Neural cell (in vitro differentiated cells): Measurements from ENCODE around the gene UQCC2. TPM values are rescaled to one million over a fixed set of nuclear protein-coding genes. Genes with fewer than 3 reads are reported as not detected.

Experiments
- H2AFZ ChIP-seq: fragments of 200-600, 300-800 bp; sonication (generic), shearing (Covaris generic); 2 replicates; pipeline ENCODE4 v1.6.0; 2014; ENCODE audit warnings: low read depth, mild to moderate bottlenecking, antibody characterized with exemption, low read length, moderate library complexity
- H3F3A ChIP-seq: fragments of 200-600 bp; shearing (Covaris generic); 2 replicates; pipeline ENCODE4 v1.6.1; 2016; ENCODE audit warnings: mild to moderate bottlenecking, moderate library complexity, mixed read lengths, antibody characterized with exemption, low read length; ENCODE audit not compliant: insufficient read depth, poor library complexity, severe bottlenecking
- H3K27ac ChIP-seq: fragments of 200-600, 300-800 bp; sonication (generic), shearing (Covaris generic); 2 replicates; pipeline ENCODE4 v1.5.1; 2014; ENCODE audit warnings: mild to moderate bottlenecking, low read length, moderate library complexity
- H3K27me3 ChIP-seq: fragments of 300-800, 200-600 bp; sonication (generic), shearing (Covaris generic); 2 replicates; pipeline ENCODE4 v1.6.0; 2014; ENCODE audit warnings: mild to moderate bottlenecking, low read depth, low read length, moderate library complexity; ENCODE audit not compliant: insufficient read depth
- H3K36me3 ChIP-seq: fragments of 300-800, 200-600 bp; sonication (generic), shearing (Covaris generic); 2 replicates; pipeline ENCODE4 v1.5.1; 2014; ENCODE audit warnings: mild to moderate bottlenecking, antibody characterized with exemption, low read length, moderate library complexity; ENCODE audit not compliant: insufficient read depth
- H3K4me2 ChIP-seq: fragments of 300-800, 200-600 bp; sonication (generic), shearing (Covaris generic); 2 replicates; pipeline ENCODE4 v1.6.0; 2014; ENCODE audit warnings: mild to moderate bottlenecking, low read length
- H3K4me3 ChIP-seq: fragments of 300-800, 200-600 bp; sonication (generic), shearing (Covaris generic); 2 replicates; pipeline ENCODE4 v1.5.1; 2014; ENCODE audit warnings: mild to moderate bottlenecking, low read length, moderate library complexity
- H3K79me2 ChIP-seq: fragments of 200-600 bp; shearing (Covaris generic); replicated peaks from 2 replicates; pipeline ENCODE4 v1.6.0; 2014; ENCODE audit warnings: mild to moderate bottlenecking, low read length, moderate library complexity; ENCODE audit not compliant: insufficient read depth
- H3K9ac ChIP-seq: fragments of 300-800, 200-600 bp; sonication (generic), shearing (Covaris generic); 2 replicates; pipeline ENCODE4 v1.6.1; 2016; ENCODE audit warnings: mild to moderate bottlenecking, low read length, mixed read lengths
- H3K9me2 ChIP-seq: fragments of 200-600 bp; shearing (Covaris generic); 2 replicates; pipeline ENCODE4 v1.6.1; 2016; ENCODE audit warnings: mild to moderate bottlenecking, low read length, mixed read lengths; ENCODE audit not compliant: insufficient read depth
- H3K9me3 ChIP-seq: fragments of 200-600, 300-800 bp; sonication (generic), shearing (Covaris generic); 2 replicates; pipeline ENCODE4 v1.6.1; 2016; ENCODE audit warnings: mild to moderate bottlenecking, mixed run types, low read length, moderate library complexity, mixed read lengths
- H4K20me1 ChIP-seq: fragments of 200-600 bp; shearing (Covaris generic); 2 replicates; pipeline ENCODE4 v1.6.1; 2016; ENCODE audit warnings: mild to moderate bottlenecking, mixed run types; ENCODE audit not compliant: insufficient read depth
- EP300 ChIP-seq: fragments of 450-650 bp; conservative IDR thresholded peaks from 2 replicates; pipeline ENCODE4 v1.6.1; 2014; ENCODE audit warnings: antibody characterized with exemption, mild to moderate bottlenecking, moderate library complexity; ENCODE audit not compliant: poor library complexity, severe bottlenecking
- EZH2 ChIP-seq: fragments of 200-600, 300-800 bp; shearing (Covaris generic), sonication (generic); IDR thresholded peaks from 2 replicates; pipeline ENCODE4 v1.6.1; 2014; ENCODE audit warnings: antibody characterized with exemption, low read length, borderline replicate concordance, mild to moderate bottlenecking; ENCODE audit not compliant: insufficient read depth, poor library complexity, severe bottlenecking
- MXI1 ChIP-seq: fragments of 450-650 bp; conservative IDR thresholded peaks from 2 replicates; pipeline ENCODE4 v1.6.1; 2014; ENCODE audit warnings: antibody characterized with exemption, mild to moderate bottlenecking; ENCODE audit not compliant: poor library complexity, severe bottlenecking
- POLR2AphosphoS5 ChIP-seq: IDR thresholded peaks from 2 replicates; pipeline ENCODE4 v1.6.1; 2012
- RAD21 ChIP-seq: fragments of 450-650 bp; conservative IDR thresholded peaks from 2 replicates; pipeline ENCODE4 v1.6.1; 2014; ENCODE audit warnings: antibody characterized with exemption, mild to moderate bottlenecking, moderate library complexity
- SMC3 ChIP-seq: fragments of 450-650 bp; conservative IDR thresholded peaks from 2 replicates; pipeline ENCODE4 v1.6.1; 2014; ENCODE audit warnings: antibody characterized with exemption, mild to moderate bottlenecking, moderate library complexity; ENCODE audit not compliant: poor library complexity
- TAF1 ChIP-seq: IDR thresholded peaks from 2 replicates; pipeline ENCODE4 v1.6.1; 2012; ENCODE audit warnings: low read depth
- polyA plus RNA-seq: library from polyadenylated mRNA; depleted of rRNA; stranded (reverse); fragments of >200 nt; gene quantifications from 2 replicates; pipeline ENCODE4 v1.2.3, GENCODE V29; 2014
- TF ChIP-seq, protein P1 (sequence below): IDR thresholded peaks from 2 replicates; pipeline ENCODE4 v1.6.1; 2012; ENCODE audit warnings: borderline replicate concordance
- TF ChIP-seq, protein P2 (sequence below): fragments of 450-650 bp; IDR thresholded peaks from 2 replicates; pipeline ENCODE4 v1.5.1; 2014; ENCODE audit warnings: antibody characterized with exemption, mild to moderate bottlenecking, moderate library complexity; ENCODE audit not compliant: poor library complexity, severe bottlenecking

Gene UQCC2
- polyA plus RNA-seq, 1 donor from 2014 or later = 123 TPM

DNA sequence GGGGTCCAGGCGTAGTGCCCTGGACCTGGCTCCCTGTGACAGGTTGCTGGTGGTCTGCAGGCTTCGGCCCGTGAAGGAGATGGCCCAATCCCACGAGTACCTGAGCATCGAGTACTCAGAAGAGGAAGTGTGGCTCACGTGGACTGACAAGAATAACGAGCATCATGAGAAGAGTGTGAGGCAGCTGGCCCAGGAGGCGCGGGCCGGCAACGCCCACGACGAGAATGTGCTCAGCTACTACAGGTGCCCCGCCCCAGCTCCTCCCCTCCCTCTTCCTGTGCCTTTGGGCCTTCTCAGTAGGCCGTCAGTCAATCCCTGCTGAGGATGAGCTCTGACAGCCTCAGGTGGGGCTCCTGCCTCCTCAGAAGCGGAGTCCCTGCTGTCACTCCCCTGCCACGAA lies 42.6 kb downstream of the UQCC2 start:
- no peaks in the 10 kb centered on the region for H3K36me3 ChIP-seq
- no peaks in the 10 kb centered on the region for H3K27me3 ChIP-seq
- H3F3A ChIP-seq = no peaks in the 10 kb centered on the region
- H4K20me1 ChIP-seq = no peaks in the 10 kb centered on the region
- no peaks in the 10 kb centered on the region for H3K9me3 ChIP-seq
- no peak overlapping the region for H3K4me3 ChIP-seq
- H2AFZ ChIP-seq = no peak overlapping the region
- no peak overlapping the region for H3K9ac ChIP-seq
- no peak overlapping the region for H3K27ac ChIP-seq
- TF ChIP-seq, protein P1, sequence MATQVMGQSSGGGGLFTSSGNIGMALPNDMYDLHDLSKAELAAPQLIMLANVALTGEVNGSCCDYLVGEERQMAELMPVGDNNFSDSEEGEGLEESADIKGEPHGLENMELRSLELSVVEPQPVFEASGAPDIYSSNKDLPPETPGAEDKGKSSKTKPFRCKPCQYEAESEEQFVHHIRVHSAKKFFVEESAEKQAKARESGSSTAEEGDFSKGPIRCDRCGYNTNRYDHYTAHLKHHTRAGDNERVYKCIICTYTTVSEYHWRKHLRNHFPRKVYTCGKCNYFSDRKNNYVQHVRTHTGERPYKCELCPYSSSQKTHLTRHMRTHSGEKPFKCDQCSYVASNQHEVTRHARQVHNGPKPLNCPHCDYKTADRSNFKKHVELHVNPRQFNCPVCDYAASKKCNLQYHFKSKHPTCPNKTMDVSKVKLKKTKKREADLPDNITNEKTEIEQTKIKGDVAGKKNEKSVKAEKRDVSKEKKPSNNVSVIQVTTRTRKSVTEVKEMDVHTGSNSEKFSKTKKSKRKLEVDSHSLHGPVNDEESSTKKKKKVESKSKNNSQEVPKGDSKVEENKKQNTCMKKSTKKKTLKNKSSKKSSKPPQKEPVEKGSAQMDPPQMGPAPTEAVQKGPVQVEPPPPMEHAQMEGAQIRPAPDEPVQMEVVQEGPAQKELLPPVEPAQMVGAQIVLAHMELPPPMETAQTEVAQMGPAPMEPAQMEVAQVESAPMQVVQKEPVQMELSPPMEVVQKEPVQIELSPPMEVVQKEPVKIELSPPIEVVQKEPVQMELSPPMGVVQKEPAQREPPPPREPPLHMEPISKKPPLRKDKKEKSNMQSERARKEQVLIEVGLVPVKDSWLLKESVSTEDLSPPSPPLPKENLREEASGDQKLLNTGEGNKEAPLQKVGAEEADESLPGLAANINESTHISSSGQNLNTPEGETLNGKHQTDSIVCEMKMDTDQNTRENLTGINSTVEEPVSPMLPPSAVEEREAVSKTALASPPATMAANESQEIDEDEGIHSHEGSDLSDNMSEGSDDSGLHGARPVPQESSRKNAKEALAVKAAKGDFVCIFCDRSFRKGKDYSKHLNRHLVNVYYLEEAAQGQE = no peak
- TF ChIP-seq EP300 (no peak), POLR2AphosphoS5 (no peak), TAF1 (no peak), RAD21 (no peak), MXI1 (no peak), EZH2 (no peak), SMC3 (no peak)
- TF ChIP-seq, protein P2, sequence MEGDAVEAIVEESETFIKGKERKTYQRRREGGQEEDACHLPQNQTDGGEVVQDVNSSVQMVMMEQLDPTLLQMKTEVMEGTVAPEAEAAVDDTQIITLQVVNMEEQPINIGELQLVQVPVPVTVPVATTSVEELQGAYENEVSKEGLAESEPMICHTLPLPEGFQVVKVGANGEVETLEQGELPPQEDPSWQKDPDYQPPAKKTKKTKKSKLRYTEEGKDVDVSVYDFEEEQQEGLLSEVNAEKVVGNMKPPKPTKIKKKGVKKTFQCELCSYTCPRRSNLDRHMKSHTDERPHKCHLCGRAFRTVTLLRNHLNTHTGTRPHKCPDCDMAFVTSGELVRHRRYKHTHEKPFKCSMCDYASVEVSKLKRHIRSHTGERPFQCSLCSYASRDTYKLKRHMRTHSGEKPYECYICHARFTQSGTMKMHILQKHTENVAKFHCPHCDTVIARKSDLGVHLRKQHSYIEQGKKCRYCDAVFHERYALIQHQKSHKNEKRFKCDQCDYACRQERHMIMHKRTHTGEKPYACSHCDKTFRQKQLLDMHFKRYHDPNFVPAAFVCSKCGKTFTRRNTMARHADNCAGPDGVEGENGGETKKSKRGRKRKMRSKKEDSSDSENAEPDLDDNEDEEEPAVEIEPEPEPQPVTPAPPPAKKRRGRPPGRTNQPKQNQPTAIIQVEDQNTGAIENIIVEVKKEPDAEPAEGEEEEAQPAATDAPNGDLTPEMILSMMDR = no peak
- H3K9me2 ChIP-seq = no peaks in the 10 kb centered on the region
- no peaks in the 10 kb centered on the region for H3K79me2 ChIP-seq
- H3K4me2 ChIP-seq = no peak overlapping the region

DNA sequence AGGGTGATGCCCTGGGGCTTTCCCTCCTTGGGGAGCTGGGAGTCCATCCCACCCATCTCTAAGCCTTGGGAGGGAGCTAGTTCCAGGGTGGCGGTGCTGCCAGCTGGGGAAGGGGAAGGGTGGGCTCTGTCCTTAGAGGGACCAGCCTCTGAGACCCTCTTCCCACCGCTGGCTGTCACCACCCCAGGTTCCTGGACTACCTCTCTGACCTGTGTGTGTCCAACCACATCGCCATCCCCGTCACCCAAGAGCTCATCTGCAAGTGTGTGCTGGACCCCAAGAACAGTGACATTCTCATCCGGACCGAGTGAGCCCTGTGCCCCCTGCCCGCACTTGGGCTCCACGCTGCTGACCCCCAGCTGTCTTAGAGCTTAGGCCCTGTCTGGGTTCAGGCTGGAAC lies 43.2 kb downstream of the UQCC2 start:
- Histone ChIP-seq H3K4me2 (no peak overlapping the region), H3K79me2 (no peaks in the 10 kb centered on the region), H3K27ac (no peak overlapping the region), H3K9ac (no peak overlapping the region), H3K9me2 (no peaks in the 10 kb centered on the region), H3K9me3 (no peaks in the 10 kb centered on the region), H3K36me3 (no peaks in the 10 kb centered on the region), H3K27me3 (no peaks in the 10 kb centered on the region), H3K4me3 (no peak overlapping the region), H4K20me1 (no peaks in the 10 kb centered on the region), H2AFZ (no peak overlapping the region), H3F3A (no peaks in the 10 kb centered on the region)
- TF ChIP-seq MXI1 = no peak
- no peak for TF ChIP-seq SMC3
- TF ChIP-seq, protein P1 = no peak
- TF ChIP-seq, protein P2 = no peak
- no peak for TF ChIP-seq EP300
- no peak for TF ChIP-seq EZH2
- no peak for TF ChIP-seq TAF1
